Fibroblast of pulmonary artery (primary cell): ENCODE results near the gene SLC35D1.

Experiments
- DNase-seq: peaks from one replicate; pipeline ENCODE4 v3.0.0-alpha.2; 2010; ENCODE audit warnings: low read depth
- H3K4me3 ChIP-seq: replicated peaks from 2 replicates; pipeline ENCODE4 v1.5.1; 2011; ENCODE audit warnings: low read depth, mild to moderate bottlenecking, control low read depth, low read length, moderate library complexity
- TF ChIP-seq, protein P1 (sequence below): IDR thresholded peaks from 2 replicates; pipeline ENCODE4 v1.5.1; 2011; ENCODE audit warnings: mild to moderate bottlenecking, control low read depth, low read length, inconsistent platforms; ENCODE audit errors: missing control alignments

SLC35D1 gene

GRCh38 chr1:67053785-67054772 lies at the start of gene SLC35D1:
Gene SLC35D1, minus strand, starts transcription at chr1:67054148. Its CDS starts 135 bp downstream, at chr1:67054013.
- H3K4me3 ChIP-seq: peak within 1 kb of the TSS; percentile 86
- TF ChIP-seq, protein P1, sequence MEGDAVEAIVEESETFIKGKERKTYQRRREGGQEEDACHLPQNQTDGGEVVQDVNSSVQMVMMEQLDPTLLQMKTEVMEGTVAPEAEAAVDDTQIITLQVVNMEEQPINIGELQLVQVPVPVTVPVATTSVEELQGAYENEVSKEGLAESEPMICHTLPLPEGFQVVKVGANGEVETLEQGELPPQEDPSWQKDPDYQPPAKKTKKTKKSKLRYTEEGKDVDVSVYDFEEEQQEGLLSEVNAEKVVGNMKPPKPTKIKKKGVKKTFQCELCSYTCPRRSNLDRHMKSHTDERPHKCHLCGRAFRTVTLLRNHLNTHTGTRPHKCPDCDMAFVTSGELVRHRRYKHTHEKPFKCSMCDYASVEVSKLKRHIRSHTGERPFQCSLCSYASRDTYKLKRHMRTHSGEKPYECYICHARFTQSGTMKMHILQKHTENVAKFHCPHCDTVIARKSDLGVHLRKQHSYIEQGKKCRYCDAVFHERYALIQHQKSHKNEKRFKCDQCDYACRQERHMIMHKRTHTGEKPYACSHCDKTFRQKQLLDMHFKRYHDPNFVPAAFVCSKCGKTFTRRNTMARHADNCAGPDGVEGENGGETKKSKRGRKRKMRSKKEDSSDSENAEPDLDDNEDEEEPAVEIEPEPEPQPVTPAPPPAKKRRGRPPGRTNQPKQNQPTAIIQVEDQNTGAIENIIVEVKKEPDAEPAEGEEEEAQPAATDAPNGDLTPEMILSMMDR: no peak
- DNase-seq: peak; percentile 68

DNA sequence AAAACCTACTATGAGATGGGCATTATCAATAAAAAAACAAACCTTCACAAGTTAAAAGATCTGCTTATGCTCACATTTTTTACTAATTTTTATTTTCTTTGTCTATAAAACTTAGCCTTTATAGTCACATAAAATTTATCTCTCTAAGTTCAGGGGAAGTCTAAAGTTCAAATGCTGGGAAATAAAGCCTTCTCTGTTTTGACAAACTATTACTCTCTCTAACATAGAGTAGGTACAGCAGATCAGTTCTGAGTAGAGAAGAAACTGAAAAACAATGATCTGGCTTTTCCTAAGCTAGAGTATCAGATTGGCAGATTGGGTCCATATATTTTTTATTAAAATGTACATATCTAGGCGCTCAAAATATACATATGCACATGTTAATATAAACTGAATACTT lies 49.6 kb upstream of the SLC35D1 start:
- no peak for DNase-seq
- H3K4me3 ChIP-seq: no peak overlapping the region
- TF ChIP-seq, protein P1: no peak

DNA sequence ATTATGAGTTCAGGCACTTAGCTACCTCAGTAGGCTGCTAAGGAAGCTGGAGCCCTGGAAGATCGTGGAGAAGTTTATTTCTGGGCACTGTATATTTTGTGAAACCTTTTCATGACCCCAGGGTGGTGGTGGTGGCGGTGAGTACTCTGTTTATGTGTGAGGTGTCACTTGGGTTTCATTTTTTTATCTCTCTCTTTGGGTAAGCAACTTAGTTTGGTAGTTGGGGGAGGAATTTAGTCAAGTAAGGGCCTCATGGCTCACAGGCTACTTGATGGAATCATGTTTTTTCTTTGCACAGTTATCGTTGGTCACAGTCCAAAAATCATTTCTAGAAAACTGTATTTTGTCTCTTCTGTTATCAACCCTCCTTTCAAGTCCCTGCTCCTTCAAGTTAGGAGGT lies 46.9 kb upstream of the SLC35D1 start:
- no peak for DNase-seq
- H3K4me3 ChIP-seq: no peak overlapping the region
- TF ChIP-seq, protein P1: no peak

GRCh38 chr1:67097305-67097704 lies 43.4 kb upstream of the SLC35D1 start:
- TF ChIP-seq, protein P1: no peak
- DNase-seq: no peak
- H3K4me3 ChIP-seq: no peak overlapping the region

- DNase-seq: no peak
- TF ChIP-seq, protein P1: no peak
- no peak overlapping the region for H3K4me3 ChIP-seq
Observed at GRCh38 chr1:67094191-67094590, 40.2 kb upstream of the SLC35D1 start.

- no peak overlapping the region for H3K4me3 ChIP-seq
- no peak for DNase-seq
- TF ChIP-seq, protein P1: no peak
Observed at GRCh38 chr1:67089685-67090208, 35.8 kb upstream of the SLC35D1 start.
